K562 (cell line): ENCODE measurements around the gene SLC38A2. TPM values are rescaled to one million over a fixed set of nuclear protein-coding genes. Genes with fewer than 3 reads are reported as not detected.
A peak's percentile ranks its signal among the peaks of the same experiment; 100 is the strongest.

Source experiments
- BHLHE40 ChIP-seq: IDR thresholded peaks from 2 replicates; pipeline ENCODE4 v1.6.1; 2011; ENCODE audit warnings: low read length, improper control_type of control experiment
- CCNT2 ChIP-seq: IDR thresholded peaks from 2 replicates; pipeline ENCODE4 v1.6.1; 2011; ENCODE audit warnings: borderline replicate concordance, low read depth, mild to moderate bottlenecking, moderate library complexity, mixed read lengths, low read length; ENCODE audit not compliant: insufficient read length; ENCODE audit errors: extremely low read depth
- ERF ChIP-seq: fragments of 450-650 bp; formaldehyde crosslinking; IDR thresholded peaks from 2 replicates; pipeline ENCODE4 v1.4.0; 2020; ENCODE audit warnings: mild to moderate bottlenecking, mixed read lengths
- KAT8 ChIP-seq: fragments of 450-650 bp; IDR thresholded peaks from 2 replicates; pipeline ENCODE4 v1.6.1; 2016; ENCODE audit warnings: low read depth, mild to moderate bottlenecking
- OTX1 ChIP-seq: fragments of 450-650 bp; formaldehyde crosslinking; IDR thresholded peaks from 2 replicates; pipeline ENCODE4 v1.4.0; 2022; ENCODE audit warnings: mild to moderate bottlenecking
- PML ChIP-seq: IDR thresholded peaks from 2 replicates; pipeline ENCODE4 v1.6.1; 2012; ENCODE audit warnings: low read length, inconsistent platforms
- SRF ChIP-seq, 2 experiments: fragments of 250-450, 450-650 bp in 1 of 2; sonication (Bioruptor Pico) in 1 of 2; sonication (generic) in 1 of 2; formaldehyde crosslinking; IDR thresholded peaks; 2 replicates each; pipeline versions ENCODE4 v1.5.0 to v1.5.1; 2020 to 2022; ENCODE audit warnings: mild to moderate bottlenecking in 1 of 2, missing genetic modification reagents in 1 of 2
- USF1 ChIP-seq: sonication (generic); formaldehyde crosslinking; IDR thresholded peaks from 2 replicates; pipeline ENCODE4 v1.9.0; 2022; ENCODE audit warnings: mild to moderate bottlenecking, missing genetic modification reagents
- ZNF830 ChIP-seq: fragments of 250-450 bp; sonication (Bioruptor Pico); IDR thresholded peaks from 2 replicates; pipeline ENCODE4 v1.5.0; 2021; ENCODE audit warnings: mild to moderate bottlenecking
- polyA plus RNA-seq, 8 experiments: library from polyadenylated mRNA; depleted of rRNA in 4 of 8; stranded (reverse) in 5 of 8; unstranded in 3 of 8; fragments of >200 nt; fragmentation: Nextera tagmentation in 2 of 8; fragmentation: Illumina TruSeq in 1 of 8; extraction: Ambion mirVana in 2 of 8; extraction: Trizol in 1 of 8; gene quantifications; 2 replicates each; pipeline versions ENCODE4 v1.2.1 to v1.2.3, GENCODE V29; 2011 to 2014; ENCODE audit warnings: inconsistent platforms in 1 of 8, missing spikeins in 1 of 8
- total RNA-seq, 7 experiments: library from RNA; depleted of rRNA in 6 of 7; stranded (reverse); fragments of >200 nt in 6 of 7; fragmentation: Illumina TruSeq in 2 of 7; extraction: Trizol in 2 of 7; gene quantifications; 2 replicates each; pipeline versions ENCODE4 v1.2.1 to v1.2.3, GENCODE V29; 2011 to 2021; ENCODE audit warnings: low replicate concordance in 1 of 7
- TF ChIP-seq, protein P1 (sequence below): fragments of 450-650 bp; IDR thresholded peaks from 2 replicates; pipeline ENCODE4 v1.6.1; 2016; ENCODE audit warnings: mild to moderate bottlenecking, moderate library complexity
- TF ChIP-seq, protein P2 (sequence below): fragments of 200-400 bp; formaldehyde crosslinking; IDR thresholded peaks from 2 replicates; pipeline ENCODE4 v1.6.1; 2017; ENCODE audit warnings: mild to moderate bottlenecking, low read depth, low read length, moderate library complexity

Gene SLC38A2
- total and polyA plus RNA-seq, 9 of the 15 experiments (the other 6 are each of a cell fraction or from before 2014, with no cell fraction given): 98.7 to 292 (median 143) TPM

DNA sequence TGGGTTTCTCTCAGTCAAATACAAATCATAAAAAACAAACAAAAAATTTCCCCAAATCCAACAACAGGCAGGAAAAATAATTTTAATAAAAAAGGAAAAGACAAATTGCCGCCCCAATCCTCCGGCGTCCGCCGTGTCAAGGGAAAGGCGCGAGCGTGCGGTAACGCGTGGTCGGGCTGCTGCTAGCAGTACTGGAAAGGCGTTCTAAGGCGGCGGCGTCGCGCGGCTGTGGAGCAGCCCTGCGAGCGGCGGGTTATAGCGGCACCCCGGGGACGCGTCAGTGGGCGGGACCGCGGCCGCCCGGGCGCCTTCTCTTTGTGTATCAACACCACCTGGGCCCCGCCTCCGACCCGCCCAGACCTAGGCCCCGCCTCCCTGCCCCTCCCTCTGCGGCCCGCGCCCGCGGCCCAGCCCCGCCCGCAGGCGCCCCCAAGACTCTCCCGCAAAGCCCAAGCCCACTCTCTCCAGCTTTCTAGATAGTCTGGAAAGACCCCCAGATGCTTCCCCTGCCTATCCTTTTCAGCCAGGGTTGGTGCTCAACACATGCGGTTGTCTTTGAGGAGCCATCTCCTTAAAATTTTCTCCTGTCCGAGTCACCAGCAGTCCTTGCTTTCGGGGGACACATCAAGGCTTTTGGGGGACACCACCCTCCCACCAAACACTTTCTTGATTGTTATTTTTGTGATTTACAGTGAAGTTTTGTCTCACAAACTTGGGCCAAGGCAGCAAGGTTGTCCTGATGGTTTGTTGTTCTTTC is at the start of gene SLC38A2 (continued):
- TF ChIP-seq, protein P1, sequence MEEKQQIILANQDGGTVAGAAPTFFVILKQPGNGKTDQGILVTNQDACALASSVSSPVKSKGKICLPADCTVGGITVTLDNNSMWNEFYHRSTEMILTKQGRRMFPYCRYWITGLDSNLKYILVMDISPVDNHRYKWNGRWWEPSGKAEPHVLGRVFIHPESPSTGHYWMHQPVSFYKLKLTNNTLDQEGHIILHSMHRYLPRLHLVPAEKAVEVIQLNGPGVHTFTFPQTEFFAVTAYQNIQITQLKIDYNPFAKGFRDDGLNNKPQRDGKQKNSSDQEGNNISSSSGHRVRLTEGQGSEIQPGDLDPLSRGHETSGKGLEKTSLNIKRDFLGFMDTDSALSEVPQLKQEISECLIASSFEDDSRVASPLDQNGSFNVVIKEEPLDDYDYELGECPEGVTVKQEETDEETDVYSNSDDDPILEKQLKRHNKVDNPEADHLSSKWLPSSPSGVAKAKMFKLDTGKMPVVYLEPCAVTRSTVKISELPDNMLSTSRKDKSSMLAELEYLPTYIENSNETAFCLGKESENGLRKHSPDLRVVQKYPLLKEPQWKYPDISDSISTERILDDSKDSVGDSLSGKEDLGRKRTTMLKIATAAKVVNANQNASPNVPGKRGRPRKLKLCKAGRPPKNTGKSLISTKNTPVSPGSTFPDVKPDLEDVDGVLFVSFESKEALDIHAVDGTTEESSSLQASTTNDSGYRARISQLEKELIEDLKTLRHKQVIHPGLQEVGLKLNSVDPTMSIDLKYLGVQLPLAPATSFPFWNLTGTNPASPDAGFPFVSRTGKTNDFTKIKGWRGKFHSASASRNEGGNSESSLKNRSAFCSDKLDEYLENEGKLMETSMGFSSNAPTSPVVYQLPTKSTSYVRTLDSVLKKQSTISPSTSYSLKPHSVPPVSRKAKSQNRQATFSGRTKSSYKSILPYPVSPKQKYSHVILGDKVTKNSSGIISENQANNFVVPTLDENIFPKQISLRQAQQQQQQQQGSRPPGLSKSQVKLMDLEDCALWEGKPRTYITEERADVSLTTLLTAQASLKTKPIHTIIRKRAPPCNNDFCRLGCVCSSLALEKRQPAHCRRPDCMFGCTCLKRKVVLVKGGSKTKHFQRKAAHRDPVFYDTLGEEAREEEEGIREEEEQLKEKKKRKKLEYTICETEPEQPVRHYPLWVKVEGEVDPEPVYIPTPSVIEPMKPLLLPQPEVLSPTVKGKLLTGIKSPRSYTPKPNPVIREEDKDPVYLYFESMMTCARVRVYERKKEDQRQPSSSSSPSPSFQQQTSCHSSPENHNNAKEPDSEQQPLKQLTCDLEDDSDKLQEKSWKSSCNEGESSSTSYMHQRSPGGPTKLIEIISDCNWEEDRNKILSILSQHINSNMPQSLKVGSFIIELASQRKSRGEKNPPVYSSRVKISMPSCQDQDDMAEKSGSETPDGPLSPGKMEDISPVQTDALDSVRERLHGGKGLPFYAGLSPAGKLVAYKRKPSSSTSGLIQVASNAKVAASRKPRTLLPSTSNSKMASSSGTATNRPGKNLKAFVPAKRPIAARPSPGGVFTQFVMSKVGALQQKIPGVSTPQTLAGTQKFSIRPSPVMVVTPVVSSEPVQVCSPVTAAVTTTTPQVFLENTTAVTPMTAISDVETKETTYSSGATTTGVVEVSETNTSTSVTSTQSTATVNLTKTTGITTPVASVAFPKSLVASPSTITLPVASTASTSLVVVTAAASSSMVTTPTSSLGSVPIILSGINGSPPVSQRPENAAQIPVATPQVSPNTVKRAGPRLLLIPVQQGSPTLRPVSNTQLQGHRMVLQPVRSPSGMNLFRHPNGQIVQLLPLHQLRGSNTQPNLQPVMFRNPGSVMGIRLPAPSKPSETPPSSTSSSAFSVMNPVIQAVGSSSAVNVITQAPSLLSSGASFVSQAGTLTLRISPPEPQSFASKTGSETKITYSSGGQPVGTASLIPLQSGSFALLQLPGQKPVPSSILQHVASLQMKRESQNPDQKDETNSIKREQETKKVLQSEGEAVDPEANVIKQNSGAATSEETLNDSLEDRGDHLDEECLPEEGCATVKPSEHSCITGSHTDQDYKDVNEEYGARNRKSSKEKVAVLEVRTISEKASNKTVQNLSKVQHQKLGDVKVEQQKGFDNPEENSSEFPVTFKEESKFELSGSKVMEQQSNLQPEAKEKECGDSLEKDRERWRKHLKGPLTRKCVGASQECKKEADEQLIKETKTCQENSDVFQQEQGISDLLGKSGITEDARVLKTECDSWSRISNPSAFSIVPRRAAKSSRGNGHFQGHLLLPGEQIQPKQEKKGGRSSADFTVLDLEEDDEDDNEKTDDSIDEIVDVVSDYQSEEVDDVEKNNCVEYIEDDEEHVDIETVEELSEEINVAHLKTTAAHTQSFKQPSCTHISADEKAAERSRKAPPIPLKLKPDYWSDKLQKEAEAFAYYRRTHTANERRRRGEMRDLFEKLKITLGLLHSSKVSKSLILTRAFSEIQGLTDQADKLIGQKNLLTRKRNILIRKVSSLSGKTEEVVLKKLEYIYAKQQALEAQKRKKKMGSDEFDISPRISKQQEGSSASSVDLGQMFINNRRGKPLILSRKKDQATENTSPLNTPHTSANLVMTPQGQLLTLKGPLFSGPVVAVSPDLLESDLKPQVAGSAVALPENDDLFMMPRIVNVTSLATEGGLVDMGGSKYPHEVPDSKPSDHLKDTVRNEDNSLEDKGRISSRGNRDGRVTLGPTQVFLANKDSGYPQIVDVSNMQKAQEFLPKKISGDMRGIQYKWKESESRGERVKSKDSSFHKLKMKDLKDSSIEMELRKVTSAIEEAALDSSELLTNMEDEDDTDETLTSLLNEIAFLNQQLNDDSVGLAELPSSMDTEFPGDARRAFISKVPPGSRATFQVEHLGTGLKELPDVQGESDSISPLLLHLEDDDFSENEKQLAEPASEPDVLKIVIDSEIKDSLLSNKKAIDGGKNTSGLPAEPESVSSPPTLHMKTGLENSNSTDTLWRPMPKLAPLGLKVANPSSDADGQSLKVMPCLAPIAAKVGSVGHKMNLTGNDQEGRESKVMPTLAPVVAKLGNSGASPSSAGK: peak; percentile 65
- TF ChIP-seq USF1 (CRISPR knock-in tag) (no peak), KAT8 (no peak), BHLHE40 (peak; percentile 53; the same call in 1 of the 2 replicates), ZNF830 (CRISPR knock-in tag) (no peak; the same call in none of the 2 replicates), OTX1 (CRISPR knock-in tag) (no peak), CCNT2 (peak; percentile 79), ERF (CRISPR knock-in tag) (no peak), SRF (CRISPR knock-in tag; IDR thresholded peaks at IDR 0.05) (no peak), PML (peak; percentile 85)
- TF ChIP-seq, protein P2, sequence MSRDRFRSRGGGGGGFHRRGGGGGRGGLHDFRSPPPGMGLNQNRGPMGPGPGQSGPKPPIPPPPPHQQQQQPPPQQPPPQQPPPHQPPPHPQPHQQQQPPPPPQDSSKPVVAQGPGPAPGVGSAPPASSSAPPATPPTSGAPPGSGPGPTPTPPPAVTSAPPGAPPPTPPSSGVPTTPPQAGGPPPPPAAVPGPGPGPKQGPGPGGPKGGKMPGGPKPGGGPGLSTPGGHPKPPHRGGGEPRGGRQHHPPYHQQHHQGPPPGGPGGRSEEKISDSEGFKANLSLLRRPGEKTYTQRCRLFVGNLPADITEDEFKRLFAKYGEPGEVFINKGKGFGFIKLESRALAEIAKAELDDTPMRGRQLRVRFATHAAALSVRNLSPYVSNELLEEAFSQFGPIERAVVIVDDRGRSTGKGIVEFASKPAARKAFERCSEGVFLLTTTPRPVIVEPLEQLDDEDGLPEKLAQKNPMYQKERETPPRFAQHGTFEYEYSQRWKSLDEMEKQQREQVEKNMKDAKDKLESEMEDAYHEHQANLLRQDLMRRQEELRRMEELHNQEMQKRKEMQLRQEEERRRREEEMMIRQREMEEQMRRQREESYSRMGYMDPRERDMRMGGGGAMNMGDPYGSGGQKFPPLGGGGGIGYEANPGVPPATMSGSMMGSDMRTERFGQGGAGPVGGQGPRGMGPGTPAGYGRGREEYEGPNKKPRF: no peak
